ENCODE data around the gene ZNF705A. TPM values are rescaled to one million over a fixed set of nuclear protein-coding genes. Genes with fewer than 3 reads are reported as not detected.
A peak's percentile ranks its signal among the peaks of the same experiment; 100 is the strongest.
"Not testable (repeated sequence)": the region's sequence is repeated elsewhere in the genome, so short reads cannot be mapped to it uniquely, and the experiment has no call there.

The ZNF705A gene
- total RNA-seq, 1 experiment from 2014 or later = not detected

GRCh38 chr12:8197685-8198308, 41.0 kb downstream of the ZNF705A start:
- H4K20me1 ChIP-seq (ENCODE audit: insufficient read depth); H2AFZ ChIP-seq (ENCODE audit: low read depth, low read length, poor library complexity, severe bottlenecking); H3K79me2 ChIP-seq (ENCODE audit: insufficient read depth, low read length); RAD21 ChIA-PET (ENCODE audit: low non-redundant PET in 1 of 2, low total read pairs in 2 of 2, uncharacterized antibody in 2 of 2, unreplicated experiment in 2 of 2); H3K4me2 ChIP-seq (ENCODE audit: low read length); H3K27me3 ChIP-seq (ENCODE audit: insufficient read depth, low read length); H3K27ac ChIP-seq (ENCODE audit: low read depth, low read length); H3K4me1 ChIP-seq (ENCODE audit: control insufficient read depth in 1 of 2, insufficient read depth in 2 of 2, low read length in 2 of 2); H3K9me3 ChIP-seq (ENCODE audit: control insufficient read depth in 1 of 2, insufficient read depth in 1 of 2, low read depth in 1 of 2, low read length in 2 of 2); H3K9ac ChIP-seq (ENCODE audit: low read length); CTCF ChIA-PET; H3K9me2 ChIP-seq (ENCODE audit: insufficient read depth); intact Hi-C loops (cut with micrococcal nuclease); BruUV-seq (replicated peaks); ATAC-seq; DNase-seq (ENCODE audit: low read depth, low spot score); H3K36me3 ChIP-seq (ENCODE audit: control insufficient read depth in 1 of 2, insufficient read depth in 2 of 2, low read length in 2 of 2); H3K4me3 ChIP-seq (replicated peaks in 1 of 2; ENCODE audit: low read depth in 1 of 2, low read length in 2 of 2); POLR2A ChIA-PET: not testable (repeated sequence)
- TF ChIP-seq CEBPB (IDR thresholded peaks at IDR 0.05; ENCODE audit: low read depth) = peak; percentile 47; the same call in 1 of the 2 replicates

GRCh38 chr12:8218711-8219382, 62.0 kb downstream of the ZNF705A start:
- CTCF ChIA-PET = not testable (repeated sequence)

GRCh38 chr12:8221375-8221774, 64.6 kb downstream of the ZNF705A start:
- H3K79me2 ChIP-seq (ENCODE audit: insufficient read depth, low read length); H3K9me3 ChIP-seq (ENCODE audit: control insufficient read depth in 1 of 2, insufficient read depth in 1 of 2, low read depth in 1 of 2, low read length in 2 of 2); H3K27me3 ChIP-seq (ENCODE audit: insufficient read depth, low read length); H3K4me3 ChIP-seq (replicated peaks in 1 of 2; ENCODE audit: low read depth in 1 of 2, low read length in 2 of 2); H2AFZ ChIP-seq (ENCODE audit: low read depth, low read length, poor library complexity, severe bottlenecking); intact Hi-C loops (cut with micrococcal nuclease); CTCF ChIA-PET; H3K27ac ChIP-seq (ENCODE audit: low read depth, low read length); H3K9me2 ChIP-seq (ENCODE audit: insufficient read depth); H3K9ac ChIP-seq (ENCODE audit: low read length); ATAC-seq; DNase-seq (ENCODE audit: low read depth, low spot score); H3K36me3 ChIP-seq (ENCODE audit: control insufficient read depth in 1 of 2, insufficient read depth in 2 of 2, low read length in 2 of 2); H3K4me2 ChIP-seq (ENCODE audit: low read length); H3K4me1 ChIP-seq (ENCODE audit: control insufficient read depth in 1 of 2, insufficient read depth in 2 of 2, low read length in 2 of 2); BruUV-seq (replicated peaks); H4K20me1 ChIP-seq (ENCODE audit: insufficient read depth); POLR2A ChIA-PET; RAD21 ChIA-PET (ENCODE audit: low non-redundant PET in 1 of 2, low total read pairs in 2 of 2, uncharacterized antibody in 2 of 2, unreplicated experiment in 2 of 2): not testable (repeated sequence)

More at GRCh38 chr12:8218711-8219382, 62.0 kb downstream of the ZNF705A start:
- H3K9me2 ChIP-seq (ENCODE audit: insufficient read depth); H3K4me1 ChIP-seq (ENCODE audit: control insufficient read depth in 1 of 2, insufficient read depth in 2 of 2, low read length in 2 of 2); intact Hi-C loops (cut with micrococcal nuclease); POLR2A ChIA-PET; H3K9me3 ChIP-seq (ENCODE audit: control insufficient read depth in 1 of 2, insufficient read depth in 1 of 2, low read depth in 1 of 2, low read length in 2 of 2); H3K36me3 ChIP-seq (ENCODE audit: control insufficient read depth in 1 of 2, insufficient read depth in 2 of 2, low read length in 2 of 2); H3K27ac ChIP-seq (ENCODE audit: low read depth, low read length); ATAC-seq; BruUV-seq (replicated peaks); H3K27me3 ChIP-seq (ENCODE audit: insufficient read depth, low read length); DNase-seq (ENCODE audit: low read depth, low spot score); H3K4me3 ChIP-seq (replicated peaks in 1 of 2; ENCODE audit: low read depth in 1 of 2, low read length in 2 of 2); RAD21 ChIA-PET (ENCODE audit: low non-redundant PET in 1 of 2, low total read pairs in 2 of 2, uncharacterized antibody in 2 of 2, unreplicated experiment in 2 of 2); H3K79me2 ChIP-seq (ENCODE audit: insufficient read depth, low read length); H3K9ac ChIP-seq (ENCODE audit: low read length); H2AFZ ChIP-seq (ENCODE audit: low read depth, low read length, poor library complexity, severe bottlenecking); H4K20me1 ChIP-seq (ENCODE audit: insufficient read depth); H3K4me2 ChIP-seq (ENCODE audit: low read length): not testable (repeated sequence)

DNA sequence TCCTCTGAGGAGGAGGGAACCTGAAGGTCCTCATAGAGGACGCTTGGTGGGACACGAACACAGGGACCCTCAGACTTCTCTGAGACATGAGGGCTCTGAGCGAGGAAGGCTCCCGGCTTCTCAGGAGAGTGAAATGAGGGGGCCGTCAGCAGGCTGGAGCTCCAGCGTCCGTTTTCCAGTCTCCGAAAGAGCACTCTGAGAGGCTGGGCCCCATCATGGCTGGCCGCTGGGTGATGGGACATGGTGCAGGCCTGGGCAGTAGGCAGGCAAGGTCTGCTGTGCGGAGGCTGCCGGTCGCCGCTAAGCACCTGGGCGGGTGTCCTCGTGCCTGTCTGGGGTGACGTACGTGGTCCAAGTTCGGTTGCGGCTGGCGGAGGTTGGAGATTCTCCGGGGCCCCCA, 65.0 kb downstream of the ZNF705A start:
- H3K27ac ChIP-seq (ENCODE audit: low read depth, low read length); H4K20me1 ChIP-seq (ENCODE audit: insufficient read depth); H3K4me1 ChIP-seq (ENCODE audit: control insufficient read depth in 1 of 2, insufficient read depth in 2 of 2, low read length in 2 of 2); H3K9ac ChIP-seq (ENCODE audit: low read length); H3K9me2 ChIP-seq (ENCODE audit: insufficient read depth); H3K4me3 ChIP-seq (replicated peaks in 1 of 2; ENCODE audit: low read depth in 1 of 2, low read length in 2 of 2); DNase-seq (ENCODE audit: low read depth, low spot score); POLR2A ChIA-PET; H3K79me2 ChIP-seq (ENCODE audit: insufficient read depth, low read length); ATAC-seq; intact Hi-C loops (cut with micrococcal nuclease); RAD21 ChIA-PET (ENCODE audit: low non-redundant PET in 1 of 2, low total read pairs in 2 of 2, uncharacterized antibody in 2 of 2, unreplicated experiment in 2 of 2); H3K27me3 ChIP-seq (ENCODE audit: insufficient read depth, low read length); H3K9me3 ChIP-seq (ENCODE audit: control insufficient read depth in 1 of 2, insufficient read depth in 1 of 2, low read depth in 1 of 2, low read length in 2 of 2); H3K4me2 ChIP-seq (ENCODE audit: low read length); H2AFZ ChIP-seq (ENCODE audit: low read depth, low read length, poor library complexity, severe bottlenecking); H3K36me3 ChIP-seq (ENCODE audit: control insufficient read depth in 1 of 2, insufficient read depth in 2 of 2, low read length in 2 of 2); BruUV-seq (replicated peaks): not testable (repeated sequence)
- CTCF ChIA-PET = interaction anchor here (0.6 kb wide), 1 partner anchor 10 kb away, joined by 3 read pairs; no protein-coding TSS in a partner anchor

Data from HCT116 (cell line).